Astrocyte (in vitro differentiated cells and primary cell): ENCODE results near the gene ZMYND8. TPM values are rescaled to one million over a fixed set of nuclear protein-coding genes. Genes with fewer than 3 reads are reported as not detected.

Experiments
- DNase-seq: peaks from one replicate; pipeline ENCODE4 v3.0.0-alpha.2; 2010; ENCODE audit warnings: low read depth
- FAIRE-seq: peaks from 2 replicates; lab custom pipeline; 2011; peaks lifted over from hg19 to GRCh38; lab: Jason Lieb, UNC
- H2AFZ ChIP-seq: 2 replicates; pipeline ENCODE4 v1.6.0; 2012; ENCODE audit warnings: low read depth, low read length, inconsistent platforms
- H3K27ac ChIP-seq: 2 replicates; pipeline ENCODE4 v1.5.1; 2011; ENCODE audit warnings: low read depth, low read length, inconsistent platforms
- H3K27me3 ChIP-seq: 2 replicates; pipeline ENCODE4 v1.6.0; 2011; ENCODE audit warnings: low read length, inconsistent platforms; ENCODE audit not compliant: insufficient read depth
- H3K36me3 ChIP-seq: 2 replicates; pipeline ENCODE4 v1.5.1; 2011; ENCODE audit warnings: low read length, inconsistent platforms; ENCODE audit not compliant: insufficient read depth
- H3K4me1 ChIP-seq: 2 replicates; pipeline ENCODE4 v1.5.1; 2011; ENCODE audit warnings: low read length, inconsistent platforms; ENCODE audit not compliant: insufficient read depth
- H3K4me2 ChIP-seq: 2 replicates; pipeline ENCODE4 v1.6.0; 2012; ENCODE audit warnings: low read length, inconsistent platforms
- H3K4me3 ChIP-seq: 2 replicates; pipeline ENCODE4 v1.5.1; 2011; ENCODE audit warnings: low read depth, mild to moderate bottlenecking, low read length, inconsistent platforms; ENCODE audit not compliant: insufficient read depth
- H3K79me2 ChIP-seq: 2 replicates; pipeline ENCODE4 v1.6.0; 2012; ENCODE audit warnings: mild to moderate bottlenecking, low read length, inconsistent platforms; ENCODE audit not compliant: insufficient read depth
- H3K9ac ChIP-seq: 2 replicates; pipeline ENCODE4 v1.6.0; 2012; ENCODE audit warnings: mild to moderate bottlenecking, low read length, inconsistent platforms
- H3K9me3 ChIP-seq: 2 replicates; pipeline ENCODE4 v1.5.1; 2012; ENCODE audit warnings: low read depth, mild to moderate bottlenecking, low read length, inconsistent platforms; ENCODE audit not compliant: insufficient read depth
- H4K20me1 ChIP-seq: 2 replicates; pipeline ENCODE4 v1.6.0; 2012; ENCODE audit warnings: low read length, inconsistent platforms; ENCODE audit not compliant: insufficient read depth
- H3K27ac Mint-ChIP-seq: one replicate; pipeline ENCODE4 v1.8.0; 2021; ENCODE audit warnings: mild to moderate bottlenecking, mixed read lengths; ENCODE audit not compliant: unreplicated experiment
- H3K27me3 Mint-ChIP-seq: one replicate; pipeline ENCODE4 v1.8.0; 2021; ENCODE audit warnings: low read depth, mixed read lengths; ENCODE audit not compliant: unreplicated experiment
- H3K36me3 Mint-ChIP-seq: one replicate; pipeline ENCODE4 v1.8.0; 2021; ENCODE audit warnings: low read depth, mixed read lengths; ENCODE audit not compliant: unreplicated experiment
- H3K4me1 Mint-ChIP-seq: one replicate; pipeline ENCODE4 v1.8.0; 2021; ENCODE audit warnings: low read depth, mixed read lengths; ENCODE audit not compliant: unreplicated experiment
- H3K4me3 Mint-ChIP-seq: one replicate; pipeline ENCODE4 v1.8.0; 2021; ENCODE audit warnings: mild to moderate bottlenecking, moderate library complexity, mixed read lengths; ENCODE audit not compliant: unreplicated experiment
- H3K9me3 Mint-ChIP-seq: one replicate; pipeline ENCODE4 v1.8.0; 2021; ENCODE audit warnings: mild to moderate bottlenecking, mixed read lengths; ENCODE audit not compliant: unreplicated experiment
- EZH2 ChIP-seq: IDR thresholded peaks from 2 replicates; pipeline ENCODE4 v1.6.1; 2012; ENCODE audit warnings: mild to moderate bottlenecking, low read length, inconsistent platforms; ENCODE audit not compliant: insufficient read depth
- total RNA-seq: library from RNA; stranded (reverse); gene quantifications from 2 replicates; pipeline ENCODE4 v1.2.1, GENCODE V29; 2021
- TF ChIP-seq, protein P1 (sequence below): IDR thresholded peaks from 2 replicates; pipeline ENCODE4 v1.5.1; 2011; ENCODE audit warnings: low read depth, mild to moderate bottlenecking, inconsistent platforms, low read length, moderate library complexity; ENCODE audit not compliant: insufficient read depth

Gene ZMYND8
- total RNA-seq, 1 donor from 2014 or later: 45.8 TPM

DNA sequence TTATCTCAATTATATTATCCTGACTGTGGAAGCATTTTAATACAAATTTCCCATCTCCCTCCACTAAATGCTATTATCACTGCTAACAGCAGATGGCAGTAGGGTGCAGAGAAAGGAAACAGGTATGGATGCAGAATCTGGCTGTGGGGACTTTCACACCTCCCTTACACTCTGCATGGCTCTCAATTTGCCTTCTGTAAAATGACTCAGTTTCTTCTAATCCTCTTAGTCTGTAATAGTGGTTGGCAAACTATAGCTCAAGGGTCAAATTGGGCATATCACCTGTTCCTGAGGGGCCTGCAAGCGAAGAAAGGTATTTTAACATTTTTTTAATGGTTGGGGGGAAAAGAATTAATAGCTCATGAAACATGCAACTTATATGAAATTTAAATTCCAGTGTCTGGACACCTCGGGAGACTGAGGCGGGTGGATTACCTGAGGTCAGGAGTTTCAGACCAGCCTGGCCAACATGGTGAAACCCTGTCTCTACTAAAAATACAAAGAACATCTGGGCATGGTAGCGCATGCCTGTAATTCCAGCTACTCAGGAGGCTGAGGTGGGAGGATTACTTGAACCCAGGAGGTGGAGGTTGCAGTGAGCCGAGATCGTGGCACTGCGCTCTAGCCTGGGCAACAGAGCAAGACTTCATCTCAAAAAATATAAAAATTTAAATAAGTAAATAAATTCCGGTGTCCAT lies 83.5 kb downstream of the ZMYND8 start:
- DNase-seq (peak; percentile 63), FAIRE-seq (no peak)
- Mint-ChIP-seq H3K9me3 (no peaks in the 10 kb centered on the region), H3K4me1 (peaks cover 40% of the 10 kb centered on the region), H3K4me3 (no peak overlapping the region), H3K27me3 (no peaks in the 10 kb centered on the region), H3K27ac (peak overlapping the region; percentile 94), H3K36me3 (peaks cover 3% of the 10 kb centered on the region)
- Histone ChIP-seq H2AFZ (no peak overlapping the region), H3K27me3 (no peaks in the 10 kb centered on the region), H3K9ac (peak overlapping the region; percentile 86), H3K36me3 (peaks cover 5% of the 10 kb centered on the region), H3K27ac (peak overlapping the region; percentile 97), H4K20me1 (no peaks in the 10 kb centered on the region), H3K4me1 (peaks cover 48% of the 10 kb centered on the region), H3K79me2 (peaks cover 28% of the 10 kb centered on the region), H3K4me3 (no peak overlapping the region), H3K4me2 (no peak overlapping the region), H3K9me3 (no peaks in the 10 kb centered on the region)
- no peak for TF ChIP-seq EZH2
- TF ChIP-seq, protein P1, sequence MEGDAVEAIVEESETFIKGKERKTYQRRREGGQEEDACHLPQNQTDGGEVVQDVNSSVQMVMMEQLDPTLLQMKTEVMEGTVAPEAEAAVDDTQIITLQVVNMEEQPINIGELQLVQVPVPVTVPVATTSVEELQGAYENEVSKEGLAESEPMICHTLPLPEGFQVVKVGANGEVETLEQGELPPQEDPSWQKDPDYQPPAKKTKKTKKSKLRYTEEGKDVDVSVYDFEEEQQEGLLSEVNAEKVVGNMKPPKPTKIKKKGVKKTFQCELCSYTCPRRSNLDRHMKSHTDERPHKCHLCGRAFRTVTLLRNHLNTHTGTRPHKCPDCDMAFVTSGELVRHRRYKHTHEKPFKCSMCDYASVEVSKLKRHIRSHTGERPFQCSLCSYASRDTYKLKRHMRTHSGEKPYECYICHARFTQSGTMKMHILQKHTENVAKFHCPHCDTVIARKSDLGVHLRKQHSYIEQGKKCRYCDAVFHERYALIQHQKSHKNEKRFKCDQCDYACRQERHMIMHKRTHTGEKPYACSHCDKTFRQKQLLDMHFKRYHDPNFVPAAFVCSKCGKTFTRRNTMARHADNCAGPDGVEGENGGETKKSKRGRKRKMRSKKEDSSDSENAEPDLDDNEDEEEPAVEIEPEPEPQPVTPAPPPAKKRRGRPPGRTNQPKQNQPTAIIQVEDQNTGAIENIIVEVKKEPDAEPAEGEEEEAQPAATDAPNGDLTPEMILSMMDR: peak; percentile 97

DNA sequence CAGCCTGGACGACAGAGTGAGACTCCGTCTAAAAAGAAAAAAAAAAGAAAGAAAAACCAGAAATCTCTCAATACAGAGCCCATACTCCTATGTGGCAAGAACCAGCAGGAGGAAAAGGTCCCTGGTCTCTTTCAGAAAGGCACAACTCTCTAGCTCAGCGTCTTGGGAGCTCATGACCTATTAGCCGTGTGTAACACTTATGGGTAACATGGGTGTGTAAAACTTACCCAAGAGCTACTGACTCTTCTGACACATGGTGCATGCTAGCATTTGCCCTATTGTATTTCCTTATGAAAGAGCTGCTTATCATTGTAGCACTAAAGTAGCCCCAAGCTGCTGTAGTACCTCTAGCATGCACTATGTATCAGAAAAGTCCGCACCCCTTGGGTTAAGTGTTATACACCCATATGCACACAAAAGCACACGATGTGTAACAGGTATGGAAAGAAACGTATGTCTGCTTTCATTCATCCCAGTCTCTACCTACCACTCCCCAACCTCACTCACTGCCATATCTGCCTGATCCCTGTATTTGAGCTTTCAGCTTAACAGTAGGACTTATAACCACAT lies 85.4 kb downstream of the ZMYND8 start:
- H3K27ac ChIP-seq: no peak overlapping the region
- H3K4me3 ChIP-seq: no peak overlapping the region
- DNase-seq: no peak
- Mint-ChIP-seq H3K27me3 (no peaks in the 10 kb centered on the region), H3K27ac (no peak overlapping the region), H3K36me3 (peaks cover 4% of the 10 kb centered on the region), H3K9me3 (no peaks in the 10 kb centered on the region), H3K4me1 (peaks cover 29% of the 10 kb centered on the region), H3K4me3 (no peak overlapping the region)
- FAIRE-seq: no peak
- peaks cover 5% of the 10 kb centered on the region for H3K36me3 ChIP-seq
- H3K27me3 ChIP-seq: no peaks in the 10 kb centered on the region
- H3K9me3 ChIP-seq: no peaks in the 10 kb centered on the region
- no peak overlapping the region for H3K9ac ChIP-seq
- H3K4me1 ChIP-seq: peaks cover 31% of the 10 kb centered on the region
- no peak for TF ChIP-seq EZH2
- TF ChIP-seq, protein P1: no peak
- no peak overlapping the region for H3K4me2 ChIP-seq
- no peak overlapping the region for H2AFZ ChIP-seq
- H3K79me2 ChIP-seq: peaks cover 39% of the 10 kb centered on the region
- no peaks in the 10 kb centered on the region for H4K20me1 ChIP-seq
